Gastrocnemius medialis (tissue), 4 donors: ENCODE results near the gene USP31. TPM values are rescaled to one million over a fixed set of nuclear protein-coding genes. Genes with fewer than 3 reads are reported as not detected.
A peak's percentile ranks its signal among the peaks of the same experiment; 100 is the strongest.

ENCODE experiments used
- ATAC-seq, 2 donors: fragments of 150-250 bp; one replicate each; pipeline ENCODE4 v1.9.1; 2016
- DNase-seq, 2 donors: peaks; one replicate each; pipeline ENCODE4 v3.0.0-alpha.2; 2019
- H3K27ac ChIP-seq, 4 donors: fragments of 200-600 bp; sonication (generic); 1 replicate in 1 of 4; 2 replicates in 3 of 4; pipeline ENCODE4 v1.5.1; 2016 to 2018; ENCODE audit warnings: mild to moderate bottlenecking in 2 of 4, moderate library complexity in 1 of 4
- H3K27me3 ChIP-seq, 3 donors: fragments of 200-600 bp; sonication (generic) in 2 of 3; 1 replicate in 1 of 3; 2 replicates in 2 of 3; pipeline versions ENCODE4 v1.5.1 to v1.6.0; 2016 to 2019; ENCODE audit warnings: mild to moderate bottlenecking in 1 of 3, moderate library complexity in 1 of 3
- H3K36me3 ChIP-seq, 2 donors: fragments of 200-600 bp; sonication (generic) in 1 of 2; one replicate each; pipeline ENCODE4 v1.5.1; 2017 to 2018
- H3K4me1 ChIP-seq, 2 donors: fragments of 200-600 bp; sonication (generic) in 1 of 2; one replicate each; pipeline ENCODE4 v1.5.1; 2016 to 2017; ENCODE audit warnings: mild to moderate bottlenecking in 2 of 2
- H3K4me3 ChIP-seq, 4 donors: fragments of 200-600 bp; sonication (generic) in 3 of 4; 1 replicate in 1 of 4; 2 replicates in 3 of 4; pipeline ENCODE4 v1.5.1; 2016 to 2019; ENCODE audit warnings: mild to moderate bottlenecking in 2 of 4
- H3K9me3 ChIP-seq, 3 donors: fragments of 200-600 bp; sonication (generic) in 2 of 3; 1 replicate in 1 of 3; 2 replicates in 2 of 3; pipeline ENCODE4 v1.5.1; 2016 to 2019
- POLR2A ChIP-seq, 2 donors: fragments of 450-650 bp; IDR thresholded peaks; one replicate each; pipeline ENCODE4 v1.6.1; 2017; ENCODE audit warnings: antibody characterized with exemption in 2 of 2, mild to moderate bottlenecking in 2 of 2, moderate library complexity in 2 of 2
- in situ Hi-C, 4 donors: fragments of 200-750 bp; cut with MboI; loops; one replicate each; pipeline versions ENCODE4 v1.15.0 to v1.8.0; 2017; ENCODE audit warnings: low sequenced_read_pairs in 4 of 4
- intact Hi-C: fragments of 100-400 bp; cut with DNase I; formaldehyde crosslinking; loops from one replicate; pipeline ENCODE4 v1.15.1; 2023; ENCODE audit warnings: low total_unique reads
- total RNA-seq, 4 donors: library from RNA; depleted of rRNA; stranded (reverse); fragments of >200 nt; gene quantifications; one replicate each; pipeline versions ENCODE4 v1.1.0 to v1.2.3, GENCODE V29; 2016
- TF ChIP-seq, protein P1 (sequence below), 5 experiments: fragments of 450-650 bp in 3 of 5; fragments of 200-600 bp in 2 of 5; sonication (generic) in 2 of 5; IDR thresholded peaks in 4 of 5; conservative IDR thresholded peaks in 1 of 5; 1 replicate in 4 of 5; 2 replicates in 1 of 5; pipeline ENCODE4 v1.5.1; 2016 to 2019; ENCODE audit warnings: antibody characterized with exemption in 5 of 5, mild to moderate bottlenecking in 3 of 5, moderate library complexity in 3 of 5

Gene USP31
- total RNA-seq, 4 donors from 2014 or later = 13.2 to 23.3 (median 18.7) TPM

DNA sequence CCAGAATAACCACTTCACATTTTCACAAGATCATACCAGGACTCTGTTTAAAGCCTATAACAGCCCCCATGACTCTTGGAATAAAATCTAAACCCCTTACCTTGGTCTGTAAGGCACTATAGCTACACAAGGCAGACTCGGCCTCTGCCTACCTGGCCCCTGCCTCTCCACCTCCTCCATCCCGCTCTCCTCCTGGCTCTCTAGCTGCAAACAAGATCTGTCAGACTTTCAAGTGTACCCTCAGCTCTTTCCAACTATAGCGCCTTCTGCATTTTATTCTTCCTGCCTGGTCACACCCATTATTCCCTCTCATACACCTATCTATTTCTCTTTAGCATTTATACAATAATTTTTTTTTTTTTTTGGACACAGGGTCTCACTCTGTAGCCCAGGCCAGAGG lies 8.2 kb downstream of the USP31 start:
- no peak overlapping the region for H3K4me3 ChIP-seq
- H3K36me3 ChIP-seq = no peaks in the 10 kb centered on the region
- DNase-seq (no peak), ATAC-seq (no peak)
- TF ChIP-seq, protein P1, sequence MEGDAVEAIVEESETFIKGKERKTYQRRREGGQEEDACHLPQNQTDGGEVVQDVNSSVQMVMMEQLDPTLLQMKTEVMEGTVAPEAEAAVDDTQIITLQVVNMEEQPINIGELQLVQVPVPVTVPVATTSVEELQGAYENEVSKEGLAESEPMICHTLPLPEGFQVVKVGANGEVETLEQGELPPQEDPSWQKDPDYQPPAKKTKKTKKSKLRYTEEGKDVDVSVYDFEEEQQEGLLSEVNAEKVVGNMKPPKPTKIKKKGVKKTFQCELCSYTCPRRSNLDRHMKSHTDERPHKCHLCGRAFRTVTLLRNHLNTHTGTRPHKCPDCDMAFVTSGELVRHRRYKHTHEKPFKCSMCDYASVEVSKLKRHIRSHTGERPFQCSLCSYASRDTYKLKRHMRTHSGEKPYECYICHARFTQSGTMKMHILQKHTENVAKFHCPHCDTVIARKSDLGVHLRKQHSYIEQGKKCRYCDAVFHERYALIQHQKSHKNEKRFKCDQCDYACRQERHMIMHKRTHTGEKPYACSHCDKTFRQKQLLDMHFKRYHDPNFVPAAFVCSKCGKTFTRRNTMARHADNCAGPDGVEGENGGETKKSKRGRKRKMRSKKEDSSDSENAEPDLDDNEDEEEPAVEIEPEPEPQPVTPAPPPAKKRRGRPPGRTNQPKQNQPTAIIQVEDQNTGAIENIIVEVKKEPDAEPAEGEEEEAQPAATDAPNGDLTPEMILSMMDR (IDR thresholded peaks at IDR 0.05 in 4 of 5, conservative IDR thresholded peaks at IDR 0.05 in 1 of 5) = no peak
- no peak for TF ChIP-seq POLR2A (IDR thresholded peaks at IDR 0.05)
- no peaks in the 10 kb centered on the region for H3K9me3 ChIP-seq
- H3K27me3 ChIP-seq = no peaks in the 10 kb centered on the region
- H3K4me1 ChIP-seq = peaks cover 18 to 31% of the 10 kb centered on the region in 2 donors
- in situ Hi-C loops = no loop called here
- H3K27ac ChIP-seq = no peak overlapping the region
- intact Hi-C loops = loop anchor here (10.0 kb wide), 1 partner anchor 1546 kb away; the partner anchor contains the start of gene METTL9

DNA sequence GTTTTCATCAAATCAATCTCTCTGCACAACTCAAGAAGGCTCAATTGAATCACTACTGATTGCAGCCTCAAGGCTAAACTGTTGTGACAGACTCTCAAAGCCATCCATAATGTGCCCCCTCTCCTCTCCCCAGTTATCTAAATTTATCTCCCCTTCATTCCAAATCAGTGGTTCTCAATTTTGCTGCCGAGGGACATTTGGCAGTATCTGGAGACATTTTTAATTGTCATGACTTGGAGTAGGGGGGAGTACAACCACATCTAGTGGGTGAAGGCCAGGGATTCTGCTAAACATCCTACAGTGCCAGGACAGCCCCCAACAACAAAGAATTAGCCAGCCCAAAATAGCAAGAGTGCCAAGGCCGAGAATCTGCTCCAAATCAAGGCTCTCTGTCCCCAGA lies 9.1 kb downstream of the USP31 start:
- intact Hi-C loops (loop anchor here (10.0 kb wide), 1 partner anchor 1545 kb away; the partner anchor contains the start of gene METTL9), in situ Hi-C loops (no loop called here)
- Histone ChIP-seq H3K9me3 (no peaks in the 10 kb centered on the region), H3K27ac (no peak overlapping the region), H3K4me1 (peaks cover 10 to 22% of the 10 kb centered on the region in 2 donors), H3K27me3 (no peaks in the 10 kb centered on the region), H3K4me3 (no peak overlapping the region), H3K36me3 (no peaks in the 10 kb centered on the region)
- TF ChIP-seq, protein P1 (IDR thresholded peaks at IDR 0.05 in 4 of 5, conservative IDR thresholded peaks at IDR 0.05 in 1 of 5) = no peak
- TF ChIP-seq POLR2A (IDR thresholded peaks at IDR 0.05) = no peak
- DNase-seq (no peak), ATAC-seq (no peak)

DNA sequence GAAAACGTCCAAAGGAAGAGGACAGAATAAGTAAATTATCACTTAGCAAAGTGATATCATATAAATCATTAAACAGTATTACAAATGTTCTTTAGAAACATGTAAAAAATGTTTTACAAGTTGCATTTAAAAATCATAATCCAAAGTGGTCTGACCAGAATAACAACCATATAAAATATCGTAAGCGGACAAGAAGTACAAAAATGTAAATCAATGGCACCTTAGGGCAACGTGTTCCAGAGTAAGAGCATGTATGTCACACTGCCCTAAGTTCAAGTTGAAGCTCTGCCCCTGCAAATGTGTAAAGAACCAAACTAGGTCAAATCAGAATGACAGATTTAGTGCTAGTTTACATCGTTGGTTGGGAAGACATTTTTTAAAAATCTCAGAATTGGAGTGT lies 11.4 kb downstream of the USP31 start:
- H3K27me3 ChIP-seq = no peaks in the 10 kb centered on the region
- no peaks in the 10 kb centered on the region for H3K36me3 ChIP-seq
- no peak for DNase-seq
- H3K4me3 ChIP-seq = no peak overlapping the region
- intact Hi-C loops (no loop called here), in situ Hi-C loops (no loop called here)
- no peak for TF ChIP-seq POLR2A (IDR thresholded peaks at IDR 0.05)
- TF ChIP-seq, protein P1 (IDR thresholded peaks at IDR 0.05 in 4 of 5, conservative IDR thresholded peaks at IDR 0.05 in 1 of 5) = no peak
- no peak for ATAC-seq
- no peak overlapping the region for H3K27ac ChIP-seq
- peaks cover 15 to 25% of the 10 kb centered on the region in 2 donors for H3K4me1 ChIP-seq
- H3K9me3 ChIP-seq = no peaks in the 10 kb centered on the region

DNA sequence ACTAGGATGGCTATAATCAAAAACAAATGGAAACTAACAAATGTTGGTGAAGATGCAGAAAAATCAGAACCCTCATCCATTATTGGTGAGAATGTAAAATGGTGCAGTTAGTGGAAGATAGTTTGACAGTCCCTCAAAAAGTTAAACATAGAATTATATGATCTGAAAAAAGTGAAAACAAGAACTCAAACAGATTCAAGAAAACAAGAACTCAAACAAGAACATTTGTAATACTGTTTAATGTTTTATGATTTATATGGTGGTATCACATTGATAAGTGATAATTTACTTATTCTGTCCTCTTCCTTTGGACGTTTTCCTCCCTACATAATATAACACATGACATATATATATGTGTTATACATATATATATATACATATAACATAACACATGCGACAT lies 12.0 kb downstream of the USP31 start:
- no peak for TF ChIP-seq POLR2A (IDR thresholded peaks at IDR 0.05)
- TF ChIP-seq, protein P1 (IDR thresholded peaks at IDR 0.05 in 4 of 5, conservative IDR thresholded peaks at IDR 0.05 in 1 of 5) = no peak
- ATAC-seq (no peak), DNase-seq (no peak)
- Histone ChIP-seq H3K4me1 (peaks cover 16 to 29% of the 10 kb centered on the region in 2 donors), H3K36me3 (no peaks in the 10 kb centered on the region), H3K4me3 (no peak overlapping the region), H3K9me3 (no peaks in the 10 kb centered on the region), H3K27ac (no peak overlapping the region), H3K27me3 (no peaks in the 10 kb centered on the region)
- in situ Hi-C loops = no loop called here
- intact Hi-C loops = no loop called here

DNA sequence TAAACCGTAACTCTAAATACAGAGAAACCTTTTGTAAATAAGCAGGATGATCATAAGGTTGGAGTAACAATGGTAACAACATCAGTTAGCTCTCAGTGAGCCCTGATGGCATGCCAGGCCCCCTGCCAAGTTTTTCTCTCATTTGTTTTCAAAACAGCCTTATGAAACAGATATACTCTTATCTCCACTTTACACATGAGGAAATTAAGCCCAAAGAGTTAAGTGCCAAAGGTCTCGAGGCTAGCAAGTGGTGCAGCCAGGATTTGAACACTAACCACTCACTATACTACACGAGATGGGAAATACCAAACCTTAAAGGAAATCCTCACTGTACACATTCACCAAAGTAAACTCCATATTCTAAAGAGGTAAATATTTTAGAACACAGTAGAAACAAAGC lies 15.0 kb downstream of the USP31 start:
- TF ChIP-seq, protein P1 (IDR thresholded peaks at IDR 0.05 in 4 of 5, conservative IDR thresholded peaks at IDR 0.05 in 1 of 5) = no peak
- TF ChIP-seq POLR2A (IDR thresholded peaks at IDR 0.05) = no peak
- Histone ChIP-seq H3K4me1 (peaks cover 34 to 47% of the 10 kb centered on the region in 2 donors), H3K27me3 (no peaks in the 10 kb centered on the region), H3K36me3 (no peaks in the 10 kb centered on the region), H3K9me3 (no peaks in the 10 kb centered on the region), H3K27ac (peak overlapping the region in 3 of 4 donors; percentile 75 to 78 (median 77)), H3K4me3 (no peak overlapping the region)
- DNase-seq = no peak
- intact Hi-C loops = no loop called here
- in situ Hi-C loops = no loop called here
- no peak for ATAC-seq
